ENCODE measurements around the gene PCDH12.

The PCDH12 gene

DNA sequence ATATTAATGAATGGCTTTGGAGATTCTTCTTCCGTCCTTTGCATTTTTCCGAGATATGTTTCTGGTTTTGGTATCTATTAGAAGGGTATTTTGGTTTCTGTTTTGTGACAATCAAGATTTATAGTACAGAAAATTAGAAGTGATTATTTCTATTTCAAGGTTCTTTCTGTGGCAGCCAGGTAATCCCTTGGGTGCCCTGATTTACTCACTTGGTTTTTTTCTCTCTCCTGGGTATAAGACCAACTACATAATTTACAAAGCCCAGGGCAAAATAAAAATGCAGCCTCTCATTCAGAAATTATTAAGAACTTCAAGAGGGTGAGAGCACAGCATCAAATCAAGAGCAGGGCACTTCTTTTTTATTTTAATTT lies 8.9 kb upstream of the PCDH12 start:
- TF ChIP-seq, protein P1, sequence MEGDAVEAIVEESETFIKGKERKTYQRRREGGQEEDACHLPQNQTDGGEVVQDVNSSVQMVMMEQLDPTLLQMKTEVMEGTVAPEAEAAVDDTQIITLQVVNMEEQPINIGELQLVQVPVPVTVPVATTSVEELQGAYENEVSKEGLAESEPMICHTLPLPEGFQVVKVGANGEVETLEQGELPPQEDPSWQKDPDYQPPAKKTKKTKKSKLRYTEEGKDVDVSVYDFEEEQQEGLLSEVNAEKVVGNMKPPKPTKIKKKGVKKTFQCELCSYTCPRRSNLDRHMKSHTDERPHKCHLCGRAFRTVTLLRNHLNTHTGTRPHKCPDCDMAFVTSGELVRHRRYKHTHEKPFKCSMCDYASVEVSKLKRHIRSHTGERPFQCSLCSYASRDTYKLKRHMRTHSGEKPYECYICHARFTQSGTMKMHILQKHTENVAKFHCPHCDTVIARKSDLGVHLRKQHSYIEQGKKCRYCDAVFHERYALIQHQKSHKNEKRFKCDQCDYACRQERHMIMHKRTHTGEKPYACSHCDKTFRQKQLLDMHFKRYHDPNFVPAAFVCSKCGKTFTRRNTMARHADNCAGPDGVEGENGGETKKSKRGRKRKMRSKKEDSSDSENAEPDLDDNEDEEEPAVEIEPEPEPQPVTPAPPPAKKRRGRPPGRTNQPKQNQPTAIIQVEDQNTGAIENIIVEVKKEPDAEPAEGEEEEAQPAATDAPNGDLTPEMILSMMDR (IDR thresholded peaks at IDR 0.05; ENCODE audit: low read length, missing control alignments) = no peak
- no peak for DNase-seq (ENCODE audit: low read depth)
- no peak overlapping the region for H3K4me3 ChIP-seq (replicated peaks; ENCODE audit: low read depth, low read length)

DNA sequence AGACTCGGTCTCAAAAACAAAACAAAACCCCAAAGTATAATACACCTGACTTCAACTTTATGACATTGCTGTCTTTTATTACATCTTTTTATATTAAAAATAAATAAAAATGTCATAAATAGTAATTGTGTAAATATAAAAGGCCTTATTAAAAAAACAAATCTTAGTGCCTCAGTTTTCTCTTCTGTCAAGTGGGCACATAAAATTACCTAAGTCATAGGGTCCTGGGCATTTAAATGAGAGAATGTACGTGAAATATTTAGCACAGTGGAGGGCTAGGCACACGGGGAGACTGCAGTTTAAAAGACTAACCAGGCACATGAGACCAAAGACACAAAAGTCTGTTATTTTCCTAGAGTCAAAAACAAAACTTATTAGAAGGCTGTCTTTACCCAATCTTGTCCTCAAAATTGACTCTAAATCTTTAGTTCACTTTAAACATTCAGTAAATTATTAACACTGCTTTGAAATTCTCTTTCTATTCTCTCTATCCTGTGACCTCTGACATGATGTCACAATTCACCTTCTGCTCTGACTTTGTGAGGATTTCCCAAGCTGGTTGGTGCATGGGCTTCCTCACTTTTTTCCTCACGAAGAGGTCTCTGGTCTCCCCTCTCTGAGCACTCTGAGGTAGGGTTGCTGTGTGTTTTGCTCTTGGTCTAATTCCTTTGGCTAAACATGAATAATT lies 8.4 kb upstream of the PCDH12 start:
- H3K4me3 ChIP-seq (replicated peaks; ENCODE audit: low read depth, low read length) = no peak overlapping the region
- no peak for DNase-seq (ENCODE audit: low read depth)
- TF ChIP-seq, protein P1 (IDR thresholded peaks at IDR 0.05; ENCODE audit: low read length, missing control alignments) = no peak

DNA sequence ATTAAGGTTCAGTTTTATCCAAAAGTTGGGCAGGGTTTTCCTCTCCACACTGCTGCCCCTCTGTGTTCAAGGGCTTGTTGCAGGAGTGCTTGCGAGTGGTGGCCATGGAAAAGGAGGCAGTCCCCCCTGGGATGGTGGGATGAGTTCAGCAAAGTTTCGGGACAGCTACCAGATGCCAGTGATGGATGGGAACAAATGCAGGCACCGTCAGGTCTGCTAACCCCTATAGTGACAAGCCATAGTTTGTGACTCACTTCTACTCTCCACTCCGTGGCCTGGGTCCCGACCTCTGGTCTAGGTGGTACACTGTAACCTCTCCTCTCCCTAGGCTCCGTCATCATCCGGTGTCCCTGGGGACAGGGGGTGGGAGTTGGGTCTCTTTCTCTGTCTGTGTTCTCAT lies 7.1 kb upstream of the PCDH12 start:
- no peak for DNase-seq (ENCODE audit: low read depth)
- H3K4me3 ChIP-seq (replicated peaks; ENCODE audit: low read depth, low read length) = no peak overlapping the region
- TF ChIP-seq, protein P1 (IDR thresholded peaks at IDR 0.05; ENCODE audit: low read length, missing control alignments) = no peak

DNA sequence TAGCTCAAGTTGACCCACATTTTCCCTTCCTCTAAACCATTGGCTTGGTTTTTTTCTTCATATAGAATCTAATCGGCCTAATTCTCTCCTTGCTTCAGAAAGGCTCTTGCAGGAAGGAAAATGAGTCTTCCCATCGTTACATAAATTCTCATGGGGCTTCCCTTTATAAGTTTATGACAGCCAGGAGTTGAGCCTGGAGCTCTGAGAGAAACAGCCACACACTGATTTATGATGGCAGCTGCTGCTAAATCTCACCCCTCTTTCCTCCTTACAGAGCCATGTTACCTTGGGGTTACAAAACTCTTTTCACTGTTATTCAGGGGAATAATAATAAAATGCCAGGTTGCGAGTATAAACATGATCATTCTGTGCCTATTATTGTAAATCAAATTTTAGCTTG lies 5.7 kb upstream of the PCDH12 start:
- no peak for DNase-seq (ENCODE audit: low read depth)
- TF ChIP-seq, protein P1 (IDR thresholded peaks at IDR 0.05; ENCODE audit: low read length, missing control alignments) = no peak
- H3K4me3 ChIP-seq (replicated peaks; ENCODE audit: low read depth, low read length) = no peak overlapping the region

DNA sequence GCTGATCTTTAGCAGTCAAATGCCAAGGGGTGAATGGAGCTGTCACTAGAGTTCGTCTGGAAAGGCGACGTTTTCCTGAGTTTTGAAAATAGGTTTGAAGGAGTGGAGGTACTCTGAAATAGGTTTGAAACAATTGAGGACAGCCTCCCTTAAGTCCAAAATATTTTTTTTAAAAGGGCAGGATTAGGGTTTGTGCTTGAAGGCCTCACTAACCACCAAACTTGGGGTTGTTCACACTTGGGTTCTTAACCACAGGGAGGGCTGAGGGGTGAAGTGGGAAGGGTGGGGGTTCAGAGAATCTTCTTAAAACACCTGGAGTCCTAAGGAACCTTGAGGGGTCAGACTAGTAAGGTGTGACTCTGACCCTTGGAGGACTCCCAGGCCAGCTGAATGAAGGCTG lies 3.5 kb upstream of the PCDH12 start:
- TF ChIP-seq, protein P1 (IDR thresholded peaks at IDR 0.05; ENCODE audit: low read length, missing control alignments) = no peak
- DNase-seq (ENCODE audit: low read depth) = no peak
- no peak overlapping the region for H3K4me3 ChIP-seq (replicated peaks; ENCODE audit: low read depth, low read length)

DNA sequence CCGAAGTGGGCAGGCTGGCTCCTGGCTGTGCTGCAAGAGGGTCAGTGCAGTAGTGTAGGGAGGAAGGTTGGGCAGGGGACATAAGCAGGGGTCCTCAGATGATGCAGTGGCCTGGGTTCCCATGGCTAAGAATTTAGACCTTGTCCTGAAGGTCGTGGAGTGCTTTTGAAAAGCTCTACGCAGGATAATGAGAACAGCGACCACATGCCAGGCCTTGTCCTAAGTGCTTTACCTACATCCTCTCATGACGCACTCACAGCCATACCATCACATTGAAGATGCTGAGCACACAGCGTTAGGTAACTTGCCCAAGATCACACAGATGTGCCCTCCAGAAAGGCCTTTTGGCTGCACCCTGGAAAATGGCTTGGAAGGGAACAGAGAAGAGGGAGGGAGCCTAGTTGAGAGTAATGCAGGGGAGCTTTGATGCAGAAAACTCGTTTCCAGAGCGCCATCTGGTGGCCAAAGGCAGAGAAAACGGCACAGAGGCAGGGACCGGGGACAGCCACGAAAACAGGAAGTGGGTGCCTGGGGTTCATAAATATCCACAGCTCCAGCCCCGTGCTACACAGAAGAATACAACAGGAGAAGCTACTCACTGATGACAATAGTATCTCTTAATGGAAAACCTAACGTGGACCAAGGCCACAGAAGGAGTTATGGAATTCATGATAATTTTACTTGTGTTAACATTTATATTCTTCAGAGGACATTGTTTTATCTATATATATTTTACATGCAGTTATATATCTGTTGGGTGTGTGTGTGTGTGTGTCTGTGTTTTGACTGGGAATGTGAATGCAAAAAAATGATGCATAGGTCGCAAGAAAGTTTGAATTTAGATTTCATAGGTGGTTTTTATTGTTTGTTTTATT lies 2.7 kb upstream of the PCDH12 start:
- TF ChIP-seq, protein P1 (IDR thresholded peaks at IDR 0.05; ENCODE audit: low read length, missing control alignments) = peak; percentile 88
- peak; percentile 85 for DNase-seq (ENCODE audit: low read depth)
- no peak overlapping the region for H3K4me3 ChIP-seq (replicated peaks; ENCODE audit: low read depth, low read length)

Data from fibroblast of pulmonary artery (primary cell).